H7 (cell line): ENCODE data around the gene SLC26A9. TPM values are rescaled to one million over a fixed set of nuclear protein-coding genes. Genes with fewer than 3 reads are reported as not detected.

ENCODE experiments used
- DNase-seq: peaks from one replicate; pipeline ENCODE4 v3.0.0; 2012
- H3K27me3 ChIP-seq: 2 replicates; pipeline ENCODE4 v1.6.0; 2011; ENCODE audit warnings: mild to moderate bottlenecking, low read length; ENCODE audit not compliant: control insufficient read depth, insufficient read depth
- H3K36me3 ChIP-seq: replicated peaks from 2 replicates; pipeline ENCODE4 v1.5.1; 2011; ENCODE audit warnings: low read length; ENCODE audit not compliant: control insufficient read depth, insufficient read depth
- H3K4me3 ChIP-seq: 2 replicates; pipeline ENCODE4 v1.5.1; 2011; ENCODE audit warnings: low read depth, mild to moderate bottlenecking, control low read depth, low read length, moderate library complexity; ENCODE audit not compliant: insufficient read depth
- total RNA-seq: library from RNA; depleted of rRNA; stranded (reverse); fragments of >200 nt; shearing (Covaris generic); gene quantifications from 2 replicates; pipeline ENCODE4 v1.2.3, GENCODE V29; 2014

SLC26A9 gene
- total RNA-seq, 1 experiment from 2014 or later: not detected

DNA sequence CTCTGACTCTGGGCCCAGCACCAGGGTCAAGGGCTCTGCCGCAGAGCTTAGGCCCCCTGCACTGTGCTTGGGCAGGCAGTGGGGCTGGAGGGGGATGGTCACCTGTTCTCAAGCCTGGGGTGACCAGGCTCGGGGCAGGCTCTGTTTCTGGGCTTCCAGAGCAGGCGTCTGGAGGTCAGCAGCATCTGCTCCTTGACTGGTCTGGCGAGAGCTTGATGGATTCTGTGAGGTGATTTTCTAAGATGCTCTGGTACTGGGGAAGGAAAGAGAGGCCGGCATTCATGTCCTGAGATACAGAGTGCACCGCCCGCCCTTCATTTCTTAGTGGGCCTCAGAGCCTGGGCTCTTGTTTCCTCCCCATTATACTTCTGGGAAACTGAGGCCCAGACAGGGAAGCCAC, 35.4 kb upstream of the SLC26A9 start:
- no peaks in the 10 kb centered on the region for H3K27me3 ChIP-seq

DNA sequence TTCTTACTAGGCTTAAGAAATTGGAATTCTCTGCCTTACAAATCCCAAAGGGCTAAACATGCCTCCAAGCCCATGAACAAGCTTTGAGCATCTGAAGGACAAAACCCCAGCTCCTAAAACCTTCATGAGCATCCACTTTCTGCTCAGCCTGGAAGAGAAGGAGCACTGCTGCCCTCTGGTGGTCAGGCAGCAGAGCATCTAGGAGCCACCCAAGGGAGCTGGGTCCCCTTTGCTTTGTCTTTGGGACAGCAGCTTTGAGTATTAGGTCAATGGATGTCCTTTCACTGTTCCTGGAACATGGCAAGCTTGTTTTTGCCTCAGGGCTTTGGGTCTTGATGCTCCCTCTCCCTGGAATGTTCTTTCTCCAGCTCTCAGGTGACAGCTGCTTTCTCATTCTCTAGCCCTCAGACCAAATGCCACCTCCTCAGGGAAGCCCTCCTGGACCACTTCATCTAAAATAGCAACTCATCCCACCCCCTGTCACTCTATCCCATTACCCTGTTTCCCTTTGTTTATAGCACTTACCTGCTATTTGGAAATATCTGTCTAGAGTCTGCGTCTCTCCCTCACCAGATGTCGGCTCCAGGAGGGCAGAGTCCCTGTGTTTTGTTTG, 34.3 kb upstream of the SLC26A9 start:
- Histone ChIP-seq H3K4me3 (no peak overlapping the region), H3K27me3 (no peaks in the 10 kb centered on the region), H3K36me3 (no peaks in the 10 kb centered on the region)
- DNase-seq: peak; percentile 88

More for the DNA sequence above, 35.4 kb upstream of the SLC26A9 start:
- no peak for DNase-seq
- H3K36me3 ChIP-seq: no peaks in the 10 kb centered on the region
- no peak overlapping the region for H3K4me3 ChIP-seq

DNA sequence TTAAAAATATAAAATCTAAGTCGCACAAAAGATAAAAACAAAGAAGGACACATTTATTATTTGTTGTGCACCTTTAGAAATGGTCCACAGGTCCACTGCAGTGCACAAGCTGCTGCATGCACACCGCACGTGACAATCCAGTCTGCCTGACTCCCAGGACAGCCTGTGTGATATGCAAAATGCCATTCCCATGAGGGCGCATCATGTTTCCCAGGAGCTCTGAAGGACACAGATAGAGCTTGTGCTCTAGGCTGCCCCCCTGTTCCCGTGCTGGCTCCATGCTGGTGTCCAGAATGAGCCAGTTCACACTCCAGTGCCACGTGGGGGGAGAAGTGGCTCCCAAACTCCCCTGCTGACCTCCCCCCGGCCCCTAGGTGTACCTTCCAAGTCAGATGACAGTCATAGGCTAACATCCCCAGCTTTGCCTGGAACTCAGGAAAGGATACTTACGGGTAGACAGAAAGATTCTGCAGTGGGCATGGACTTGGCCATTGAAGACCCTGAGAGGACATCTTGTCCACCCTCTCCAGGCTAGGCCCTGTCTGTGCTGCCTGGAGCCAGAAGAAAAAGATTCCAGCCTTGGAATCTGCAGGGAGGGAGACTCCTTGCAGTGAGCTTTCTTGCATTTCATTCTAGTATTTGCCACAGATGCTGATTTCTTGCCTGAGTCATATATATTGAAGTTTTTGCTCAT, 33.6 kb upstream of the SLC26A9 start:
- no peak for DNase-seq
- no peaks in the 10 kb centered on the region for H3K27me3 ChIP-seq
- no peak overlapping the region for H3K4me3 ChIP-seq
- no peaks in the 10 kb centered on the region for H3K36me3 ChIP-seq

DNA sequence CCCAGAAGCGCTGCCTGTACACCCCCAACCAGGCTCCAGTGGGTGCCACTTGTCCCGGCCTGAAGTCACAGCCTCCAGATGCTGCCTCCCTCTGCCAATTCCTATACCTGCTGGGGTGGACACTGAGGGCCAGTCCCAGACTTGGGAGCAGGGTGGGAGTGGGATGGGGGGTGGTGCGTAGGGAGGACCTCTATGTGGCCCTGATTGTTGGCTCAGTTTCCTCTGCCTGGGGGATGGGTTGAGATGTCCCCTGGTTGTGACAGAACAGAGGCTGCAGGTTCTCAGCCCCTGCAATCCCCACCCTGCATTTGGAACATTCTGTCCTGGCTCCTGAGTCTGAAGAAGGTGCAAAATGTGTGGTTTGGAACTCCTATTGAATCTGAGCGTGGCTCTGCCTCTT, 32.8 kb upstream of the SLC26A9 start:
- DNase-seq: no peak
- H3K27me3 ChIP-seq: no peaks in the 10 kb centered on the region
- H3K4me3 ChIP-seq: no peak overlapping the region
- H3K36me3 ChIP-seq: no peaks in the 10 kb centered on the region

DNA sequence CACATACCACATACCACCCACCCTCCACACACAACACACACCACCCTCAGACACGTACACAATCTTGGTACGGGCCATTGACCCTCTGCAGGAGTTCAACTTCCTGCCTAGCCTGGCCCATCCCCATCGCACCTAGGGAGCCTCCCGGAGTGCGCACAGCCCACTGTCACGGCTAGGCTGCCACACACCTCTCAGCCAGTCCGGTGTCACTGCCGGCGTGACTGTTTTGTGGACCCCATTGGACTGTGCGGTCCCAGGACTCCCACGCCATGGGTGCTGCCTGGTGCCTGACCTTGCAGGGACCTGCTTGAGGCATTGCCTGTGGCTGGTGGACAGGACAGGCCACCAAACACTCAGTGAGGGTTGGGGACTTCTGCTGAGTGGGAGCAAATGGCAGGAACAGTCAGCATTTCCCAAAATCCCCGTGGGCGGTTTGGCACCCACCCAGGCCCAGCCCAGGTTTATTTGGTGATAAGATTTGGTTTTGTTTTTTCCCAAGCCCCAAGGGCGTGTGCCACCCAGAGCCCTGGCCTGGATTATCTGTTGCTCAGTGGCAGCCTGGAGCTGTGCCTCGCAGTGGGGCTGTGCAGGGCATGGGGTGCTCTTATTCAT, 32.2 kb upstream of the SLC26A9 start:
- Histone ChIP-seq H3K4me3 (no peak overlapping the region), H3K36me3 (no peaks in the 10 kb centered on the region), H3K27me3 (no peaks in the 10 kb centered on the region)
- DNase-seq: no peak

DNA sequence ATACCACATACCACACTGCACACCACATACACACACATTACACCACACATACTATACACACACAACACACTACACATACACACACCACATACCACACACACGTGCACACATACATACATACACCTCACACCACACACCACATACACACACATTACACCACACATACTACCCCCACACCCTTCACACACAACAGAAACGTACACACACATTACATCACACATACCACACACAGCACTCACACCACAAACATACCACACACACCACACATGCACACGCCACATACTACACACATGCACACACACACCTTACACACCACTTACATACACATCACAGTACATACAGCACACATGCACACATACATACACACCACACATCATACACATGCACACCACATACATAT, 31.5 kb upstream of the SLC26A9 start:
- DNase-seq: no peak
- Histone ChIP-seq H3K36me3 (no peaks in the 10 kb centered on the region), H3K4me3 (no peak overlapping the region), H3K27me3 (no peaks in the 10 kb centered on the region)

DNA sequence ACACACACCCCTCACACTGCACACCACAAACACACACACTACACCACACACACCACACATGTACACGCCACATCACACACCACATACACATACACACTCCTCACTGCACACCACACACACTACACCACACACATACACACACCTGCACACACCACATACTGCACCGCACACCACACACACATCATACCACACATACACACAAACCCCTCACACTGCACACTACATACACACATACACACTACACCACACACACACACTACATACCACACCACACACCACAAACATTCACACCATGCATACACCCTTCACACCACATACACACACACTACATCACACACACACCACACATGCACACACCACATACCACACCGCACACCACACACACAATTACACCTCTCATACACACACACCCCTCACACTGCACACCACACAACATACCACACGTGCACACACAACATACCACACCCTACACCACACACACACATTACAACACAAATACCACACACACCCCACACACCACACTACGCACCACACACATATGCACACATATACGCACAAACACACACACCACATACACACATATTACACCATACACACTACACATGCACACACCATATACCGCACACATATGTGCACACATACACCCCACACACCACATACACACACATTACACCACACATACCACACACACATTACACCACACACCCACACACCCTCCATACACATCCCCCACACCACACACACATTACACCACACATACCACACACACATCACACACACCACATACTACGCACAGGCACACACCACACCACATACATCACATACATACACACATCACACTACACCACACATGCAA, 30.3 kb upstream of the SLC26A9 start:
- Histone ChIP-seq H3K36me3 (no peaks in the 10 kb centered on the region), H3K4me3 (no peak overlapping the region), H3K27me3 (no peaks in the 10 kb centered on the region)
- no peak for DNase-seq

DNA sequence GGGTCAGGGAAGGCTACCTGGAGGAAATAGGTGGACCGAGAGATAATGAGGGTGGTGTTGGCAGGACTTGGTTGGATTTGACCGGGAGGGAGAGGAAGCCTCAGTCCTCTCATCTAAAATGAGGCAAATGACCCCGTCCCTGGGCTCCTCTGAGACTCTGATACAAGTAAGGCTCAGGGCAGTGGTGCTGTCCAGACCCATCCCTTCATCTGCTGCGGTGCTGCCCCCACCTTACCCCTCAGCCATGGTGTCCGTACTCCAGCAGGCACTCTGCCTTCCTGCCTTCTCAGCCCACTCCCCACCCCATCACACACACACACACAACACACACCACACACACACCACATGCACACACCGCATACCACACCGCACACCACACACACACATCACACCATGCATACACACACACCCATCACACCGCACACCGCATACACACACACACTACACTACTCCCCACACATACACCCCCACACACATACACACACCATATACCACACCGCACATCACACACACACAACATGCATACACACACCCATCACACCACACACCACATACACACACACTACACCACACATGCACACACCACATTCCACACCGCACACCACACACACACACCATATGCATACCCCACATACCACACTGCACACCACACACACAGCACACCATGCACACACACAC, 29.4 kb upstream of the SLC26A9 start:
- no peak for DNase-seq
- no peaks in the 10 kb centered on the region for H3K36me3 ChIP-seq
- H3K4me3 ChIP-seq: no peak overlapping the region
- H3K27me3 ChIP-seq: no peaks in the 10 kb centered on the region; the same call in 1 of the 2 replicates

DNA sequence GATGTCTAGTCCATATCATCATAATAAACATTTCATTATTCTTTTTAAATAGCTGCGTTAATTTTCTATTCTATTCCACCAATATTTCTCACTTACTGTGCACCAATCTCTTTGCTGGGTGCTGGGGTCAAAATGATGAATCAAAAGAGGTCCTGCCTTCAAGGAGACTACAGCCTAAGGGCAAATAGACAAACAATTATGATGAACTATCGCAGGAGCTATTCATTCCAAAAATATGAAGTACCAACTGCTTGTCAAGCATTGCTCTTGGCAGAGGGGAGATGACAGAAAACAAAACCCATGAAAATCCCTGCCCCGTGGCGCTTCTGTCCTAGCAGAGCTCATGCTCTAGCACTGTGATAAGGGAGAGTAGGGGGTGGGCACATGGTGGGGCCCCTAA, 28.8 kb upstream of the SLC26A9 start:
- no peak overlapping the region for H3K4me3 ChIP-seq
- no peak for DNase-seq
- no peaks in the 10 kb centered on the region for H3K36me3 ChIP-seq
- H3K27me3 ChIP-seq: no peaks in the 10 kb centered on the region; the same call in 1 of the 2 replicates

DNA sequence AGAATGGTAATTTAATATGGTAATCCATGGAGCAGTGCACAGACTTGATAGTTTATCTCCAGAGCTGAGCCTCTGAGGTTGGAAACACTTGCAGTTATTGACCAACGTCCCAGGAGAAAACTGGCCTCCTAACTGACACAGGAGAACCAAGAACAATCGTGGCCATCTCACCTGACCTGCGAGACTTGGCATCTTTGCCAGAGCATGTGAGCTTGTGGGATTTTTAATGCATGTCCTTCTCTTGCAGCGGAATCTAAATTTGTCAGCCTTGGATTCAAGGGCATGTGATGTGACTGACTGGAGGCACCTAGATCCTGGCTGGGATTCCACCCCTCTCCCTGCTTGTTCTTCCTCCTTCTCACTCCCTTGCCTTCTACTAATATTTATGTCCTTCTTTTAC, 27.8 kb upstream of the SLC26A9 start:
- no peaks in the 10 kb centered on the region for H3K36me3 ChIP-seq
- no peak overlapping the region for H3K4me3 ChIP-seq
- no peak for DNase-seq
- H3K27me3 ChIP-seq: no peaks in the 10 kb centered on the region; the same call in 1 of the 2 replicates

DNA sequence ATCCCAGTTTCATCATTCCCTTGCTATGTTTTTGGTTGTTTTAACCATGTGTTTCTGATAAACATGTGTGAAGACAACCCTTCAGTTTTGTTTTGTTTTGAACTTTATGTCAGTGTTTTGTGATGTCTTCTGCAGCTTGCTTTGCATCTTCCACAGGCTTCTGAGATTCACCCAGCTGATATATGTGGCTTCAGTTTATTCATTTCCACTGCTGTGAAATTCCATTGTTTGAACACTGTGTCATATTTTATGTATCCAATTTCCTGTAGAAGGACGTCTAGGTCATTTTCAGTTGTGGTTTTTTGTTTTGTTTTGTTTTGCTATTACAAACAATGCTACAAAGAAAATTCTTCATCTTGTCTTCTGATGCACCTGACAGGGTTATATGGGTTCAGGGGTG, 27.2 kb upstream of the SLC26A9 start:
- H3K4me3 ChIP-seq: no peak overlapping the region
- no peaks in the 10 kb centered on the region; the same call in 1 of the 2 replicates for H3K27me3 ChIP-seq
- H3K36me3 ChIP-seq: no peaks in the 10 kb centered on the region
- no peak for DNase-seq

DNA sequence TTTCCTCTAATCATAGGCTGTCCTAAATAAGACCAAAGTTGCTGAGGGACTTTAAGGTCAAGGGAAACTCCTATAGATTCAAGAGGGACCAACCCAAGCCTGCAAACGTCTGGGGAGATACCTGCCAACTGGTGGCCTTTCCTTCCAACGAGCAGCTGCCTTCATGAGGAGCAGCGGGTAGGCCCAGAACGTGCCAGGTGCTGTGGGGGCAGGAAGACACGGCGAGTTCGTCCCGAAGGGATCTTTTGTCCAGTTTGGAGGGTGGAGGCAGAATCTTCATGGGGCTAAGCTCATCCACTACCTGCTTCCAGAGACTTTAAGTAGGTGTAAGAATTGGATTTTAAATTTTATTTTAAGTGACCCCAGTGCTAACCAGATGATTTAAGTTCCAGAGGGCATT, 26.0 kb upstream of the SLC26A9 start:
- H3K36me3 ChIP-seq: no peaks in the 10 kb centered on the region
- H3K27me3 ChIP-seq: no peaks in the 10 kb centered on the region; the same call in 1 of the 2 replicates
- H3K4me3 ChIP-seq: no peak overlapping the region
- no peak for DNase-seq

DNA sequence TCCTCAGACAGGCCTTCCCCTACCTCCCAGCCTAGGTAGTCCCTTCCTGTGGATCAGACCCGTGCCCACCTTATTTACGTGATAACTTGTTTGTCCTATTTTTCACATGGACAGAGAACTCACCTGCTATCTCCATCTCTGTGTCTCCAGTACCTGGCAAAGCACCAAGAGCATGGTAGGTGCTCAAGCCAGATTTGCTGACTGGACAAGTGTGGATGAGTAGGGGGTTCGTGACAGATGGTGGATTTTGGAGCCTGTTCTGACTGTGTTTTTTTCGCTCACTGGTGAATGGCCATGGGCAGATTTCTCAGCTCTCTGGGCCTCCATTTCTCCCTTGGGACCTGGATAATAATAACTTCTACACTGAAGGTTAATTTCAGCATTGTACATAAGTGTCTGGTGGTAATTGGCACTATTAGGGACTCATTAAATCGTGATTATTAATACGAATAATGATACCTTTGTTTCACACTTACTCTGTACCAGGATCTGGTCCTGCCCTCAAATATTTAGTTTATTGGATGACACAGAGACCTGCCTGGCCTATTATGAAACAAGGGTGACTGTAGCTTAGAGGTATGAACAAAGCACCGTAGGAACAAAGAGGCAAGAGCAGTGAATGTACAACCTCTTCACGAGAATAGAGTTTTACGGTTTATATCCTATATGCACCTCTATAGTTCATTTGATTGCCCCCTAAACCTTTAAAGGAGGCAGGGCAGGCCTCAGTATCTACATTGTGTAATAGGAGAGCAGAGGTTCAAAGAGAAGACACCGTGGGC, 24.5 kb upstream of the SLC26A9 start:
- no peak for DNase-seq
- Histone ChIP-seq H3K36me3 (no peaks in the 10 kb centered on the region), H3K27me3 (no peaks in the 10 kb centered on the region; the same call in 1 of the 2 replicates), H3K4me3 (no peak overlapping the region)
